Stimulated activated CD4-positive, alpha-beta T cell treated with anti-CD3 and anti-CD28 coated beads, Interleukin-4, amount 100 ng/mL, for 48 hours (primary cell): Measurements from ENCODE around the gene HECTD2.
"Not testable (repeated sequence)": the region's sequence is repeated elsewhere in the genome, so short reads cannot be mapped to it uniquely, and the experiment has no call there.

Experiments
- DNase-seq, 2 donors: peaks; one replicate each; pipeline ENCODE4 v3.0.0-alpha.2; 2020; ENCODE audit warnings: low read depth in 2 of 2

HECTD2 gene, protein sequence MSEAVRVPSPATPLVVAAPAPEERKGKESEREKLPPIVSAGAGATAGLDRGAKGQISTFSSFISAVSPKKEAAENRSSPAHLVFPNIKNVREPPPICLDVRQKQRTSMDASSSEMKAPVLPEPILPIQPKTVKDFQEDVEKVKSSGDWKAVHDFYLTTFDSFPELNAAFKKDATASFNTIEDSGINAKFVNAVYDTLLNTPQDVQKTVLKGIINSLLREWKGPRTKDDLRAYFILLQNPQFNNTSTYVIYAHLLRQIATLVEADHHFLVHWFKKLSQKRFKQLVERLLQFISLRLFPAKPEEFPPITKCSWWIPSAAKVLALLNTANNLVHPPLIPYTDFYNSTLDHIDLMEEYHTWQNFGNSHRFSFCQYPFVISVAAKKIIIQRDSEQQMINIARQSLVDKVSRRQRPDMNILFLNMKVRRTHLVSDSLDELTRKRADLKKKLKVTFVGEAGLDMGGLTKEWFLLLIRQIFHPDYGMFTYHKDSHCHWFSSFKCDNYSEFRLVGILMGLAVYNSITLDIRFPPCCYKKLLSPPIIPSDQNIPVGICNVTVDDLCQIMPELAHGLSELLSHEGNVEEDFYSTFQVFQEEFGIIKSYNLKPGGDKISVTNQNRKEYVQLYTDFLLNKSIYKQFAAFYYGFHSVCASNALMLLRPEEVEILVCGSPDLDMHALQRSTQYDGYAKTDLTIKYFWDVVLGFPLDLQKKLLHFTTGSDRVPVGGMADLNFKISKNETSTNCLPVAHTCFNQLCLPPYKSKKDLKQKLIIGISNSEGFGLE

DNA sequence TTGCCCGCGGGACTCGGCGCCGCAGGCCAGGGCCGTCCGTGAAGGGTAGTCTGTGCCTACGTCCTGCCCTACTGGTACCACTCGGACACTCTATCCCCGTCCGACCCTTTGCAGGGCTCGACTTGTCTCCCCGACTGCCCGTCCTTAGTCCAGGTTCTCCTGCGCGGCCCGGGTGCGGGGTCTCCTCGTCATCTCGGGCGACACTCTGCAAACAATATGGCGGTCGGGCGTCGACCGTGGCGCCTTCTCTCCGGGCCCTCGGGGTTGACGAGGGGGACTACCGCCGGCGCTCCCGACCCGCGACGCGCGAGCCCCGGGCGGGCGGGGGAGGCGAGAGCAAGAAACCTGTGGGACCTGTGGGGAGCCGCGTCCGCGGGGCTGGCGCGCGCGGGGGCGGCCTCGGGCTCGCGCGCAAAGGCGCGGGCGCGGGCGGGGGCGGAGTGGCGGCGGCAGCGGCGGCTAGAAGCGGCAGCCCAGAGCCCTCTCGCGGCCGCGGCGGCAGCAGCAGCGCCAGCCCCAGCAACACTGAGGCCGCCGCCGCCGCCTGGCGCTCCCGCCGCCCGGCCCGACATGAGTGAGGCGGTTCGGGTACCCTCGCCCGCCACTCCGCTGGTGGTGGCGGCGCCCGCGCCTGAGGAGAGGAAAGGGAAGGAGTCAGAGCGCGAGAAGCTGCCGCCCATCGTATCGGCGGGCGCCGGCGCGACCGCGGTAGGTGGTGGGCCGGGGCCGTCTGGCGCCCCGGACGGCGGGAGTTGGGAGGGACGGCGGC lies at the start of gene HECTD2:
HECTD2 (plus strand) TSS at position 476 of the 769 bp plus-strand sequence; CDS start at position 571, 95 bp downstream.
- DNase-seq: peak; percentile 72 to 76

DNA sequence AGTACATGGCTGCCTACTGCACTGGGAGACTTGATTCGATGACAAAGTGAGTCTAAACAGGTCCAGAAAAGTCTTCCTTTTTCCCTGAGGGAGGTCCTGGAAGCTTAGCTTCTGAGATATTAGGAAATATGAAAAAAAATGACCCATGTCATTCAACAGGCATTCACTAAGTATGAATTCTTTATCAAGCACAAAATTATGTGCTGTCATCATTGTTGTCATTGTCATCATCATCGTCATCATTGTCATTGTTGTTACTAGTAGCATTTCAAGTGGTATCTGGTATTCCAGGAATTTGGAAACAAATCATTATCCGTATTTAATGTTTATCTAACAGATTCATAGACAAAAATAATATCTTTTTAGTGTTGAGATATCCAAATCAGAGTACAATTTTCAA lies 49.7 kb upstream of the HECTD2 start:
- DNase-seq: no peak

DNA sequence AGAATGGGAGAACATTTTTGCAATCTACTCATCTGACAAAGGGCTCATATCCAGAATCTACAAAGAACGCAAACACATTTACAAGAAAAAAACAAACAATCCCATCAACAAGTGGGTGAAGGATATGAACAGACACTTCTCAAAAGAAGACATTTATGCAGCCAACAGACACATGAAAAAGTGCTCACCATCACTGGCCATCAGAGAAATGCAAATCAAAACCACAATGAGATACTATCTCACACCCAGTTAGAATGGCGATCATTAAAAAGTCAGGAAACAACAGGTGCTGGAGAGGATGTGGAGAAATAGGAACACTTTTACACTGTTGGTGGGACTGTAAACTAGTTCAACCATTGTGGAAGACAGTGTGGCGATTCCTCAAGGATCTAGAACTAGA lies 44.6 kb upstream of the HECTD2 start:
- not testable (repeated sequence) for DNase-seq

DNA sequence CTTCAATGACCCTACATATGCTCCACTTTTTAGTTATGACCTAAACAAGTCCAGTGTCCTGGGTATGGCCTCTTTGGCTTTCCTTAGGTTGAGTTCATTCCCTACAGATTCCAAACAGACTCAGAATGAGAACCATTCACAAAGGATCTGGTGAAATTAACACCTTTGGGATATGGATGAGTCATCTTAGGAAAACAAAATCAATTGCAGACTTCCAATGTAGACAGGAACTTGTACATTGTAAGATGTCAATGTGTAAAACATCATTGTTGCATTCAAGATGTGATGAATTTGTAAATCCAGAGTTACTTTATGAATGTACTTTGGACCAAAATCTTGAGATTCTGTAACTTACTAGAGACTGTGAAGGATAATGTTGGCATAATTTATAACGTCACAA lies 43.4 kb upstream of the HECTD2 start:
- DNase-seq: no peak

DNA sequence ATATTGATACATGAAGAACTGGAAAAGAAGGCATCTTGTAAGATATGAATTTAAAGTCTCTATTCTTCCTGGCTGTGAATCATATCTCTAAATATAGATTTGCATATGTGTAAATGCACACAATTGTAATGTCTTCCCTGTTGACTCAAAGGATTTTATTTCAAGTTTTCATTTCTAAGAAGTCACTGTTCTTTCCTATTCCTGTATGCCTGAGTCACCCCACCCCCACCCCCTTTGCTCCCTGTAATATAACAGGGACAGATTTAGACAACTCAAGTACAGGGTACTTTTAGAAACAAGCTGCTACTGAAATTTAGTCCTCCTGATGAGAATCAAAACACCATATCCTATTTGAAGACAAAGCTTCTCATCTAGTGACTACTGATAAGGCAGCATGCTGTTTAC lies 43.0 kb upstream of the HECTD2 start:
- DNase-seq: no peak

DNA sequence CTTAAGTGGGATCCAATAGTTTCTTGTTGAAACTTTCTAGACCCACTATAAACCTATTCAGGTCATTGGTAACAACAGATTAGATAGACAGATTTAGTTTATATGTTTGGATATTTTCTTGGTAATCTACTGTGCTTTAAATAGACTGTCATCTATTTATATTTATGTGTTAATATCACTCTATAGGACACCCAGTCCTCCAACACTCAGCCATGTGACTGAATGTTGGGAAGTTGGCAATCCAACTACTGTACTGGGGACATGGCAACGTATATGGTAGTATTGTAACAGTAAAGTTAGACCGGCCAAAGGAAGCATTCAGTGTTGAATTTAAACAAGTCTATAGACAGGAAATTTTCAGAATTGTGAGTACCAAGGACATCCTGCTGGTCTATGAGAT lies 42.6 kb upstream of the HECTD2 start:
- DNase-seq: no peak

DNA sequence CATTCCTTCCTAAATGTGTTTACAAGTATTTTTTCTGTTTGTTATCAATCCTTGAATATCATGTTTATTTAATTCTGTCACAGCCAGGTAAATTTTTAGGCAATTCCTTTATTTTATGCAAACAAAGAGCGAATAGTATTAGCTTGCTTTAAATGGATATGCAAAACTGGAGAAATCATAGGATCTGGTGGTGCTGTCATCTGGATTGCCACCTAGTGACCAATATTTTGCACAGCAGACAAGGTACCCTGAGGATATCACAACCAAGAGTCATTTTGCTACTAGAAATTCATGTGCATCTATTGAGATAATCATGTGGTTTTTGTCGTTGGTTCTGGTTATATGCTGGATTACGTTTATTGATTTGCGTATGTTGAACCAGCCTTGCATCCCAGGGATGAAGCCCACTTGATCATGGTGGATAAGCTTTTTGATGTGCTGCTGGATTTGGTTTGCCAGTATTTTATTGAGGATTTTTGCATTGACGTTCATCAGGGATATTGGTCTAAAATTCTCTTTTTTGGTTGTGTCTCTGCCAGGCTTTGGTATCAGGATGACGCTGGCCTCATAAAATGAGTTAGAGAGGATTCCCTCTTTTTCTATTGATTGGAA lies 40.1 kb upstream of the HECTD2 start:
- DNase-seq: not testable (repeated sequence)

DNA sequence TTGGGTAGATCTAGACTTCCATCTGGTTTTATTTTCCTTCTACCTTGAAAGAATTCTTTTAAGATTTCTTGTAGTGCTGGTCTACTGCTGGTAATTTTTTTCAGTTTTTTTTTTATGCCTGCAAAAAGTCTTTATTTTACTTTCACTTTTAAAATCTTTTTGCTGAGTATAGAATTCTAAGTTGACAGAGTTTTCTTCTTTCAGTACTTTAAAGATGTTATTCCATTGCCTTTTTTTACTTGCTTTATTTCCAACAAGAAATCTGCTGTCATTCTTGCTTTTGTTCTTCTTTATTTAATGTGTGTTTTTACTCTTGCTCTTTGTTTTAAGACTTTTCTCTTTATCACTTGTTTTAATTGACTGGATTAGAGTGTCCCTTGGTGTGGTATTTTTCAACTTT lies 36.1 kb upstream of the HECTD2 start:
- no peak for DNase-seq

DNA sequence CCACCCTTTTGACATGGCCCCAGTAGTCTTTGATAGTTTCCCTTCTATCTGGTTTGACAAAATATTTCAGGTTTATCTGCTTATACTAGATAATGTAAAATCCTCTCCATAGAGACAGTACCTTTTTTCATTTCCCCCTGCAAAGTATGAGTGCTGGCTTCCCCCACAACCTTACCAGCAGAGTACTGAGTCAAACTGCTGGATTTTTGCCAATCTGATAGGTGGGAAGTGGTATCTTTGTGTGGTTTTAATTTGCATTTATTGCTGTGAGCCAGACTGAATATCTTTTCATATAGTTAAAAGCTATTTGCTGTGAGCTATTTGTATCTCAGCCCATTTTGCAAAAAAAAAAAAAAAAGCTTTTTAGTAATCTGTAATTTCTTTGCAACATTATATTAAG lies 32.1 kb upstream of the HECTD2 start:
- DNase-seq: peak in 1 of 2 donors; percentile 9

DNA sequence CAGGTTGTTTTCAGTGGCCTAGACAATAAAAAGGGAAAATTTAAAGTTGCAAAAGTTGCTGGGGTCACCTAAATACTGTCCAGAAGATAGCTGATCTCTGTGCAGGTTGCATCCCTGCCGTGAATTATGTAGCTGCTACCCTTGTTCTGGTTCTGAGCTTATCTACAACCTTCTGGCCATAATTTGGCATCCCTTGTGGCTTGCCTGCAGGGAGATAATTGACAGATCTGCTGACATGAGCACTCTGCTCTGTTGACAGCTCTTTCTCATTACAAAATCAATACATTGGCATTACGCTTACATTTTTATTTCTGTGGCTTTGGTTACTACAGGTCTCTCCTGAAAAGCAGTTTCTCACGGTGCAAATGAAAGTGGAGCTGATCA lies 29.3 kb upstream of the HECTD2 start:
- no peak for DNase-seq

DNA sequence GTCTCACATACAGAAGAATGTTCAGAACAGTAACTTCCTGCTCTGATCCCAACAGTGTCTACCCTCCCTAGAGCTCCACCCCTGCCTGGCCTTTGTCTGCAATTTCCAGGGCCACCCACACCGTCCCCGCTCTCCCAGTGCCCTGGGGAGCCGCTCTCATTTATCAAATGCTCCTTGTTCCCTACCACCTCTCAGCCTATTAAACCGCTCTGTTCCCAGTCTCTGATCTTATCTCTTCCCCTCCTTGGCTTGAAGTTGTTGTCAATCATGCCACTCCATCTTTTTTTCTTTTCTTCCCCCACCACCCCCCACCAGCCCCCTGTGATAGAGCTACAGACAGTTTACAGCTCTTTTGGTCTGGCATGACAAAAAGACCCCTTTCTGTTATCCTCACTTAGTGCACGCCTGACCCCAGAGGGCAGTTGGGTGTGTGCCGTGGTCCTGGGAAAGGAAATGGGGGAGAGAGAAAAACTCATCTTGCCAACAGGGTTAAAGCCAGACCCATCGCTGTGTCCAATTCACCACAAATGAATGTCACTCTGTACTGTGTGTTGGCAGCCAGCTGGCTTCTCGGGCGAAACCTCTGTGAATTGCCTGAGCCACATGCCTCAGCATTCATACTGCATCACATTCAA lies 28.8 kb upstream of the HECTD2 start:
- DNase-seq: no peak

DNA sequence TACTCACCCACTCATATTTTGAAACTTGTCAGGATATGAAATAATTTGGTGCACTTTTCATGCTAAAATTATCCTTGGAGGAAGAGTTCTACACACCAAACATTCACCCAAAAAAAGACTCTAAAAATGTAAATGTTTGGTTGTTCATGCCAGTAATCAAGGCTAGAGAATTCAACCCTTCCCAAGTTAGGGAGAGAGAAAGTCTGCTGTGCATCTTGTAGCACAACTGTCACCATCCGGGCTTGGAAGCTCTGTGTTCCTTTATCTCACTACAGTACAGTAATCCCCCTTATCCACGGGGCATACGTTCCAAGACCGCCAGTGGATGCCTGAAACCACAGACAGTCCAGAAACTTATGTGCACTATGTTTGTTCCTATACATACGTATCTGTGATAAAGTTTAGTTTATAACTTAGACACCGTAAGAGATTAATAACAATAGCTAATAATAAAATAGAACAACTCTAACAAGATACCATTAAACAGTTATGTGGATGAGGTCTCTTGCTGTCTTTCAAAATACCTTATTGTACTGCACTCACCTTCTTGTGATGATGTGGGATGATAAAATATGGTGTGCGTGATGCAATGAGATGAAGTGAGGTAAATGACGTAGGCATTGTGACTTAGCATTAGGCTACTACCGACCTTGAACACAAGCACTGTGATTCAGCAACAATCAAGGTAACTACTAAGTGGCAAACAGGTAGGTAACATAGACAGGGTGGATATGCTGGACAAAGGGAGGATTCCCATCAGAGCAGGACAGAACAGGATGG lies 24.6 kb upstream of the HECTD2 start:
- no peak for DNase-seq

DNA sequence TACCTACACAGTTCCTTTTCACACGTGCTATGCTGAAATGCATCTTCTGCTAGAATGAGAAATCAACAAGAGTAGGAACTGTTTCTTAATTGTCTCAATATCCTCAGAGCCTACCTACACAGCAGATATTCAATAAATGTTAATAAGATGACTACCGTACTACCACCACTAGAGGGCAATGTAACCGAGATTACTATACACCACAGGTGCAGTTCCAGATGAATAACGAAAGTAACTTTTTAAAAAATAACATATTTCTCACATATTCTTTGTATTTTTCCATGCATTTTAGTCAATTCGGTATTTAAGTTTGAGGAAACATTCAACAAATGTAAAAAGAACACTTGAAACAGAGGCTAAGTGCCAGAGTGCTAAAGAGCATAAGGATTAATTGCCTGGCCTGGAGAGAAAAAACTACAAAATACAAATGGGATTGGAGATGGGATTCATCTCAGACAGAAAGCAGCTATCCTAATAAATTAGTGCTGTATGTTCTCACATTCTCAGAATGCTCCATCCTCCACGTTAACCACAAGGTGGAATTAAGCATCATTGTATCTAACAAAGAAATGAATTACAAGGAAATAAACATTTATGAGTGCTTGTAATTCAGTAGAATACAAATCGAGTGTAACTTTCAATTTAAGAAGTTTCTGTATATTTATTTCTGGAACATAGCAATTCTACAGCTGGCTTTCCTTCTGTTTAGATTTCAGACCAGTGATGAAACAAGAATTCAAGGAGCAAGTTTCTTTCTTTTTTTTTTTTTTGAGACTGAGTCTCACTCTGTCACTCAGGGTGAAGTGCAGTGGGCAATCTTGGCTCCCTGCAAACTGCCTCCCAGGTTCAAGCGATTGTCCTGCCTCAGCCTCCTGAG lies 20.3 kb upstream of the HECTD2 start:
- DNase-seq: no peak

DNA sequence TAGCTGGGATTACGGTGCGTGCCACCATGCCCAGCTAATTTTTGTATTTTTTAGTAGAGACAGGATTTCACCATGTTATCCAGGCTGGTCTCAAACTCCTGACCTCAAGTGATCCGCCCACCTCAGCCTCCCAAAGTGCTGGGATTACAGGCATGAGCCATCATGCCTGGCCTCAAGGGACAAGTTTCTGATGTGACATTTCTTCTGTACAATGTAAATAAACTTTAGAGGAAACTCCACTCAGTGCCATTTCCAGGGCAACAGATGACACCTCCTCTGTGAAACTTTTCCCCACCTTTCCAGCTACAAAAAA lies 19.7 kb upstream of the HECTD2 start:
- DNase-seq: not testable (repeated sequence)

DNA sequence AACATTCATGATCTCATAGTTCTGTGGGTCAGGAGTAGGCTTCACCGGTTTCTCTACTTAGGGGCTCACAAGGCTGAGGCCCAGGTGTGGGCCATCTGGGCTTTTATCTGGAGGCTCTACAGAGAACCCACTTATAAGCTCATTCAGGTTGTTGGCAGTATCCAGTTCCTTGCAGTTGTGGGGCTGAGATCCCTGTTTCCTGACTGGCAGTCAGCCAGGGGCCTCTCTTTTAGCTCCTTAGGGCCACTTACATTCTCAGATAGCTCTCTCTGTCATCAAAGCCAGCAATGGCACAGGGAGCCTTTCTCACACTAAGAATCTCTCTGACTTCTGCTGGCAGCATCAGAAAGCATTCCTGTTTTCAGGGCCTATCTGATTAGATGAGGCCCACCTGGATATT lies 18.2 kb upstream of the HECTD2 start:
- no peak for DNase-seq

DNA sequence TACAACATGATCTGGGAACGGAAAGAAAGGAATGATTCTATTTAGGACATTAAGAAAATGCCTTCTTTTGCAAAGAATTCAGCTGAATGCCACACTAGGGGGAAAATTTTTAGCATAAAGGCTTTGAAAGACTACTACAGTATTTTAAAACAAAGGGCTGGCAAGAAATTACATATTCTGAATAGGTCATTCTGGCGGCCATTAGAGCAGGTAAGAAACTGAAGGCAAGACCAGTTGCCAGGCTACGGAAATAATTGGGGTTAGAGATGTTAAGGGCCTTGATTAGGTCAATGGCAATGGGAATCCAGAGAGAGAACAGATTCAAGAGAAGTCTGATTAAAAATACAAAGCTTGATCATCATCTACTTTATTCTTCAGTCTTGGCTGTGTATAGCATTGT lies 3.8 kb upstream of the HECTD2 start:
- DNase-seq: no peak

DNA sequence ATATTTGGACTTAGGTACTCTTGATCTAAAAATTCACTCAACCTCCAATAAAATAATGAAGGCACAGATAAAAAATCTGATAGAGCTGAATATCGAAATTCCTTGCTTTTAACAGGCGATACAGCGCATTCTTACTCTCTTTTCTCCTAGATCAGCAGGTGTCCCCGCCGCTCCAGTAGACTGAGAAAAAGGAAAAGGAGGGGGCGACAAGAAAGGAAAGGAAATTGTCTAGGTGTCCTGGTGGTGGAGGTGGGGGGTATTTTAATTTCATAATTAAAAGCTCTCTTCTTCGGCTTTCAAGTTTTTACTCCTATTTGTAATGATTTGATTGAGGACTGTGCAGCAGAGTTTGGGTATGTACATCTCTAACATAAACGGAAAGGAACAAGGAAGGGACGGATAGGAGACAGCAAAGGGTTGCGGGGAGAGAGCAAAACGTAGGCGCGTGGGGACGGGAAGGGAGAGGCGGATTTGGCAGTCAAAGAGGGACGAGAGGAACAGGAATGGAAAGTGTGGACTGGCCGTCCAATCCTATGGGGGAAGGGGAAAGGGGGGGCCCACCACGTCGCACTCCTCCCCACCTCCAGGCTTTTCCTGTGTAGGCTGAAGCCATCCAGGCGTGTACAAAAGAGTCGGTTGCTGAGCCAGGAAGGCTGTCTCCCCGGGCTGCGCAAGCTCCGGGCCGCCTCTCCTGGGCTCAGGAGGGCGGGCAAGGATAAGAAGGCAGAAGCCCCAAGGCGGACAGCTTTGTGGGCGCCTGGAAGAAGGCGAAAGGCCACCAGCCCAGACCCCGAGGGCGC lies 875 bp upstream of the HECTD2 start:
- DNase-seq: peak; percentile 6 to 23

DNA sequence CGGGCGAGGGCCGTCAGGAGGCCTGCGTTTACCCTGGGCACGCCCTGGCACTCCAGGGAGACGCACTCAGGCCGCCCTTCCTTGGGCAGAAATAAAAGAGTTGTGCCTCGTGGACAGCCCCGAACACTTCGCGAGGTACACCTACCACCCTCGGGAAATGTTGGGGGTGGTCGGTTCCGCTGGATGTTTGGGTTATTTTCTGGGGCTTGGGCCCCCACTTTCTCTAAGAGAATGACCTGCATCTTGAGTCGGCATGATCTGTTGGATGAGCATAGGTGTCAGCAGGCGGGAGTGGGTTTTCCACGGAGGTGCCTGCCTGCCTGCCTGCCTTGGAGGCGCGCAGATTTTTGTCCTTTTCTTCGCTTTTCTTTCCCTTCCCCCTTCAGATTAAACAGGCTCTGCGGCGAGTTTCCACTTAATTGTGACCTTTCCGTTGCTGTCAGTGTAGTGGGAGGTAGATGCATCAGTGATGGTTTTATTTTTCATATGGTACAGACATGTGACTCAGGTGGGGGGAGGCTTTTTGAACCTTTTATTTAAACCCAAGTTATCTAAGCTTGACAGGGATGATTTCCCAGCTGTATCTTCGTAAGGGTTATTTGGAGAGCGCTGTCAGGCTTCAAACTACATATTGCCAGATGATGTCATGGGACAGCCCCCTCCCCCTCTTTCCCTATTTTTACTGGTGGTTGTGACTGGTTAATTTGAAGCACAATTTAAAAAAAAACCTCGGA lies 661 bp downstream of the HECTD2 start:
- peak; percentile 5 to 26 for DNase-seq
